Glomerular visceral epithelial cell (primary cell): ENCODE measurements around the gene HSPA1L.
A peak's percentile ranks its signal among the peaks of the same experiment; 100 is the strongest.

Experiments
- DNase-seq: peaks from one replicate; pipeline ENCODE4 v3.0.0-alpha.2; 2016; ENCODE audit errors: extremely low spot score

Gene HSPA1L

GRCh38 chr6:31781244-31782125 is 33.6 kb downstream of the HSPA1L start:
- DNase-seq: no peak

GRCh38 chr6:31780507-31781243 is 34.4 kb downstream of the HSPA1L start:
- DNase-seq: no peak

- no peak for DNase-seq
Observed at GRCh38 chr6:31779908-31780307, 35.2 kb downstream of the HSPA1L start.

GRCh38 chr6:31778999-31779885 is 35.8 kb downstream of the HSPA1L start:
- no peak for DNase-seq

GRCh38 chr6:31778193-31778592 is 36.9 kb downstream of the HSPA1L start:
- no peak for DNase-seq

GRCh38 chr6:31777667-31778050 is 37.4 kb downstream of the HSPA1L start:
- no peak for DNase-seq

- peak; percentile 95 for DNase-seq
Observed at GRCh38 chr6:31776989-31777666, 38.0 kb downstream of the HSPA1L start, which contains the start of gene VWA7. Gene VWA7, minus strand, starts transcription at chr6:31777328. Its CDS starts 549 bp downstream, at chr6:31776779.

- DNase-seq: no peak
Observed at GRCh38 chr6:31776485-31776988, 38.5 kb downstream of the HSPA1L start.

- no peak for DNase-seq
Observed at GRCh38 chr6:31775633-31776484, 39.2 kb downstream of the HSPA1L start.

GRCh38 chr6:31775184-31775583 is 39.9 kb downstream of the HSPA1L start:
- DNase-seq: no peak

GRCh38 chr6:31771992-31772358 is 43.1 kb downstream of the HSPA1L start:
- DNase-seq: no peak

GRCh38 chr6:31770860-31771259 is 44.2 kb downstream of the HSPA1L start:
- DNase-seq: no peak

- DNase-seq: peak; percentile 81
Observed at GRCh38 chr6:31769684-31770371, 45.3 kb downstream of the HSPA1L start.

GRCh38 chr6:31768363-31769257 is 46.5 kb downstream of the HSPA1L start:
- DNase-seq: no peak

- no peak for DNase-seq
Observed at GRCh38 chr6:31767096-31767645, 47.9 kb downstream of the HSPA1L start.

GRCh38 chr6:31765910-31766794 is 48.9 kb downstream of the HSPA1L start:
- DNase-seq: no peak

GRCh38 chr6:31765559-31765909 is 49.5 kb downstream of the HSPA1L start:
- no peak for DNase-seq
